Esophagus muscularis mucosa (tissue), 4 donors: Measurements from ENCODE around the gene FMN1. TPM values are rescaled to one million over a fixed set of nuclear protein-coding genes. Genes with fewer than 3 reads are reported as not detected.

Experiments
- DNase-seq: peaks from one replicate; pipeline ENCODE4 v3.0.0-alpha.2; 2017; ENCODE audit errors: extremely low spot score
- H3K27ac ChIP-seq, 4 donors: fragments of 200-600 bp; sonication (generic); replicated peaks in 1 of 4; 1 replicate in 3 of 4; 2 replicates in 1 of 4; pipeline ENCODE4 v1.5.1; 2016 to 2019; ENCODE audit warnings: mild to moderate bottlenecking in 1 of 4
- H3K27me3 ChIP-seq, 4 donors: fragments of 200-600 bp; sonication (generic); one replicate each; pipeline versions ENCODE4 v1.5.1 to v1.6.0; 2016 to 2019
- H3K36me3 ChIP-seq, 4 donors: fragments of 200-600 bp; sonication (generic); one replicate each; pipeline ENCODE4 v1.5.1; 2016 to 2019
- H3K4me1 ChIP-seq, 4 donors: fragments of 200-600 bp; sonication (generic); one replicate each; pipeline ENCODE4 v1.5.1; 2016 to 2019
- H3K4me3 ChIP-seq, 4 donors: fragments of 200-600 bp; sonication (generic); 1 replicate in 2 of 4; 2 replicates in 2 of 4; pipeline ENCODE4 v1.5.1; 2016 to 2019; ENCODE audit warnings: mild to moderate bottlenecking in 4 of 4, moderate library complexity in 1 of 4
- H3K9me3 ChIP-seq, 4 donors: fragments of 200-600 bp; sonication (generic); 1 replicate in 3 of 4; 2 replicates in 1 of 4; pipeline ENCODE4 v1.5.1; 2016 to 2019
- EP300 ChIP-seq: sonication (generic); formaldehyde crosslinking; IDR thresholded peaks from one replicate; pipeline ENCODE4 v1.6.1; 2017; ENCODE audit warnings: antibody characterized with exemption
- POLR2A ChIP-seq: fragments of 450-650 bp; IDR thresholded peaks from one replicate; pipeline ENCODE4 v1.6.1; 2017; ENCODE audit warnings: antibody characterized with exemption, moderate library complexity, mild to moderate bottlenecking, low read depth
- POLR2AphosphoS5 ChIP-seq, 2 donors: sonication (generic); formaldehyde crosslinking; IDR thresholded peaks; one replicate each; pipeline ENCODE4 v1.6.1; 2017; ENCODE audit warnings: antibody characterized with exemption in 2 of 2
- WGBS: methylation state at CpG from one replicate; pipeline ENCODE4 v1.1.5; 2018; 5-methylcytosine and 5-hydroxymethylcytosine counted together
- intact Hi-C: fragments of 100-400 bp; cut with DNase I; formaldehyde crosslinking; loops from one replicate; pipeline ENCODE4 v1.15.1; 2023
- total RNA-seq, 4 donors: library from RNA; depleted of rRNA; stranded (reverse); fragments of >200 nt; gene quantifications; one replicate each; pipeline versions ENCODE4 v1.1.0 to v1.2.1, GENCODE V29; 2016
- TF ChIP-seq, protein P1 (sequence below), 3 experiments: fragments of 200-600 bp in 2 of 3; fragments of 450-650 bp in 1 of 3; sonication (generic) in 2 of 3; IDR thresholded peaks; one replicate each; pipeline ENCODE4 v1.5.1; 2017 to 2019; ENCODE audit warnings: antibody characterized with exemption in 3 of 3, mild to moderate bottlenecking in 2 of 3, moderate library complexity in 1 of 3

The FMN1 gene
- total RNA-seq, 4 donors from 2014 or later: 4.8 to 12.5 (median 8.6) TPM

DNA sequence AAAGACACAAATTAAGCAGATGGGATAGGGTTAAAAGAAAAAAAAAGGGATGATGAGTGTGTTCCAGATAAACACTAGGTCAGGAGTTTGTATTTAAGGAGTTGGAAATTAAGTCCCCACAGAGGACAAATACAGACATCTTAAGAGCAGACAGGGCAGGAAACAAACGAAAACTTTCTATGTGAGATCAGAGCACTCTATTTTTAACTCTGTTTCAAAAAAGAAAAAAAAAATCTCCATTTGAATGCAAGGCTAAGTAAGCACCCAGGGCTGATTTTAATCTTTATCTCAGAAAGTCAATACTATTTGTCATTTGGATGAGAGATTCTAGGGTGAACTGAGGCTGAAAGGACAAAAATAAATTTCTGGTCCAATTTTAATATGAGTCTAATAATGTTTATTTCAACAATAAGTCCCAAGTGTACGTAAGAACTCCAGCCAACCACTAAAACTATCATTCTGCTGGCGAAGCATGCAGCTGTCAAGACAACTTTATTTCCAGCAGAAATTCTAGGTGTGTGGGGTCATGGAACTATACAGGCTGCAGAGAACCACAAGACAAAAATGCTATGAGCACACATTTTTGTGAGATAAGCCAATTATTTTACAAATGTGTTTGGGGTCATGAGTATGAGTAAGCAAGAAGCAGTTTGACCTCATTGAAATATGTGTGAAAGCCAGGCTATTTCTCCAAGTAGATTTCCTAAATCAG is 186.1 kb downstream of the FMN1 start:
- Histone ChIP-seq H3K36me3 (no peaks in the 10 kb centered on the region), H3K4me1 (peaks cover 0 to 18% (median 17%) of the 10 kb centered on the region in 4 donors), H3K4me3 (no peak overlapping the region), H3K9me3 (no peaks in the 10 kb centered on the region), H3K27ac (peak overlapping the region in 2 of 4 donors; percentile 10 to 19), H3K27me3 (no peaks in the 10 kb centered on the region)
- DNase-seq: no peak
- TF ChIP-seq POLR2AphosphoS5 (IDR thresholded peaks at IDR 0.05): no peak
- intact Hi-C loops: no loop called here
- WGBS: 22% methylated on average over 3 of the region's 3 CpGs

- 37% methylated on average over 4 of the region's 4 CpGs for WGBS
- Histone ChIP-seq H3K27me3 (no peaks in the 10 kb centered on the region), H3K9me3 (no peaks in the 10 kb centered on the region), H3K36me3 (no peaks in the 10 kb centered on the region), H3K27ac (no peak overlapping the region), H3K4me1 (peaks cover 0 to 18% (median 17%) of the 10 kb centered on the region in 4 donors), H3K4me3 (no peak overlapping the region)
- intact Hi-C loops: no loop called here
- DNase-seq: no peak
- no peak for TF ChIP-seq EP300
- TF ChIP-seq POLR2AphosphoS5 (IDR thresholded peaks at IDR 0.05): no peak
- TF ChIP-seq, protein P1, sequence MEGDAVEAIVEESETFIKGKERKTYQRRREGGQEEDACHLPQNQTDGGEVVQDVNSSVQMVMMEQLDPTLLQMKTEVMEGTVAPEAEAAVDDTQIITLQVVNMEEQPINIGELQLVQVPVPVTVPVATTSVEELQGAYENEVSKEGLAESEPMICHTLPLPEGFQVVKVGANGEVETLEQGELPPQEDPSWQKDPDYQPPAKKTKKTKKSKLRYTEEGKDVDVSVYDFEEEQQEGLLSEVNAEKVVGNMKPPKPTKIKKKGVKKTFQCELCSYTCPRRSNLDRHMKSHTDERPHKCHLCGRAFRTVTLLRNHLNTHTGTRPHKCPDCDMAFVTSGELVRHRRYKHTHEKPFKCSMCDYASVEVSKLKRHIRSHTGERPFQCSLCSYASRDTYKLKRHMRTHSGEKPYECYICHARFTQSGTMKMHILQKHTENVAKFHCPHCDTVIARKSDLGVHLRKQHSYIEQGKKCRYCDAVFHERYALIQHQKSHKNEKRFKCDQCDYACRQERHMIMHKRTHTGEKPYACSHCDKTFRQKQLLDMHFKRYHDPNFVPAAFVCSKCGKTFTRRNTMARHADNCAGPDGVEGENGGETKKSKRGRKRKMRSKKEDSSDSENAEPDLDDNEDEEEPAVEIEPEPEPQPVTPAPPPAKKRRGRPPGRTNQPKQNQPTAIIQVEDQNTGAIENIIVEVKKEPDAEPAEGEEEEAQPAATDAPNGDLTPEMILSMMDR (IDR thresholded peaks at IDR 0.05): no peak
- no peak for TF ChIP-seq POLR2A
These were observed 187.1 kb downstream of the FMN1 start for GRCh38 chr15:33007303-33007855.

DNA sequence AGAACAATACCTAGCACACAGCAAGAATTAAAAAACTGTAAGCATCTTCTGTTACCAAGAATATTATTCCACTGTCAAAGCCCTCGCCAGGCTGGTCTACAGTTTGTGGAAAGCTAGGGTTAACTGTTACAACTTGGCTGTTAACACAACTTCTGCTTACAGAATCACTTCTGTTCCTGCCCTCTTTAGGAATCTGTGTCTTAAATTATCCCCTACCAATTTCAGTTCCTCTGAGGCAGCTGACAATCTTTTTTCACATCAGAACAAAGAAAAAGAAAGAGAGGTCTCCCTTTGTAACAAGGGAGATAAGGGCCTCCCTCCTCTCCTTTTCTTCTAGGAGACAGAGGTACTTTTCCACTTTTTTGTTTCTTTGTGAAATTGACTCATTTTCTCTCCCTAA is 188.9 kb downstream of the FMN1 start:
- DNase-seq: no peak
- TF ChIP-seq, protein P1 (IDR thresholded peaks at IDR 0.05): no peak
- TF ChIP-seq EP300: no peak
- TF ChIP-seq POLR2A: no peak
- no peak for TF ChIP-seq POLR2AphosphoS5 (IDR thresholded peaks at IDR 0.05)
- no peak overlapping the region for H3K27ac ChIP-seq
- H3K4me1 ChIP-seq: peaks cover 0 to 18% (median 17%) of the 10 kb centered on the region in 4 donors
- no peaks in the 10 kb centered on the region for H3K9me3 ChIP-seq
- 91% methylated on average over 1 of the region's 1 CpG for WGBS
- H3K36me3 ChIP-seq: no peaks in the 10 kb centered on the region
- no peak overlapping the region for H3K4me3 ChIP-seq
- intact Hi-C loops: no loop called here
- H3K27me3 ChIP-seq: no peaks in the 10 kb centered on the region

DNA sequence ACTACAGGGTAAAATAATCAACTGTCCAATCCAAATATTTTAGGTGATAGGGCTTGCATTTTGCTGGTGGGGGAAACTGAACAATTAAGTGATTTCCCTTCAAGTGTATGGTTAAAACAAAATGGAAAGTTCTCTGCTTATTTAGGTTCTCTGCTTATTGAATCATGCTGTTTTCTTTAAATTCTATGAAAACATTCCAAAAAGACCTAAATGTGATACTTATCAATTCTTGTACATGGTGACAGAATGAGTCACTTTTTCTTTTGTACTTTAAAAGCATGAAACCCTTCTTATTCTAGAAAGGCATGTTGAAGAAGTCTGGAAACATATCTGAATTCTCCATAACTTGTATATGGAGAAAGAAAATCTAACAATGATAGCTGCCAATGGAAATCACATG is 192.6 kb downstream of the FMN1 start:
- DNase-seq: no peak
- H3K9me3 ChIP-seq: no peaks in the 10 kb centered on the region
- H3K4me3 ChIP-seq: no peak overlapping the region
- H3K27me3 ChIP-seq: no peaks in the 10 kb centered on the region
- no peaks in the 10 kb centered on the region for H3K4me1 ChIP-seq
- TF ChIP-seq, protein P1 (IDR thresholded peaks at IDR 0.05): no peak
- TF ChIP-seq POLR2A: no peak
- no peaks in the 10 kb centered on the region for H3K36me3 ChIP-seq
- intact Hi-C loops: no loop called here
- H3K27ac ChIP-seq: no peak overlapping the region

- no peak for DNase-seq
- Histone ChIP-seq H3K27me3 (no peaks in the 10 kb centered on the region), H3K4me1 (peaks cover 0 to 6% (median 5%) of the 10 kb centered on the region in 4 donors), H3K4me3 (no peak overlapping the region), H3K27ac (peak overlapping the region in 1 of 4 donors; percentile 20), H3K9me3 (no peaks in the 10 kb centered on the region), H3K36me3 (no peaks in the 10 kb centered on the region)
- WGBS: 81% methylated on average over 4 of the region's 4 CpGs
- intact Hi-C loops: loop anchor here (5.0 kb wide), 1 partner anchor 342 kb away; no protein-coding TSS in a partner anchor
- peak; percentile 16 to 62 for TF ChIP-seq POLR2AphosphoS5 (IDR thresholded peaks at IDR 0.05)
- no peak for TF ChIP-seq EP300
These were observed 195.4 kb downstream of the FMN1 start for GRCh38 chr15:32998979-32999672.
